DMS 273 (cell line): ENCODE data around the gene RHOT1.
"Not testable (repeated sequence)": the region's sequence is repeated elsewhere in the genome, so short reads cannot be mapped to it uniquely, and the experiment has no call there.

Experiments used
- DNase-seq: peaks from one replicate; lab custom pipeline; 2025; ENCODE audit not compliant: unreplicated experiment; lab: John Stamatoyannopoulos, UW

RHOT1 gene

DNA sequence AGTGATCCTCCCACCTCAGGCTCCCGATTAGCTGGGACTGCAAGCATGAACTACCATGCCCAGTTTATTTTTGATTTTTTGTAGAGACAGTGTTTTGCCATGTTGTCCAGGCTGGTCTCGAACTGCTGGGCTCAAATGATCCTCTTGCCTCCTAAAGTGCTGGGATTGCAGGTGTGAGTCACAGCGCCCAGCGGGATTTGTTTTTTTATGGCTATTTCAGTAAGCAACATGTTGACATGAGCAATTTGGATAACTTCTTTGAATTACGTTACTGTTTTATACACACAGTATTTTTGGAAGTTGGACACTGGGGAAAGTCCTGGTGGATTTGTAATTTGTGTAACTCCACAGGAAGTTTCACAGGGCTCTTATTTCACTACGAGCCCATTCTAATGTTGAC, 18.5 kb upstream of the RHOT1 start:
- no peak for DNase-seq

- DNase-seq = peak; percentile 20
These were observed 17.1 kb upstream of the RHOT1 start for GRCh38 chr17:32124985-32125847.

- no peak for DNase-seq
These were observed 16.5 kb upstream of the RHOT1 start for GRCh38 chr17:32125848-32126153.

DNA sequence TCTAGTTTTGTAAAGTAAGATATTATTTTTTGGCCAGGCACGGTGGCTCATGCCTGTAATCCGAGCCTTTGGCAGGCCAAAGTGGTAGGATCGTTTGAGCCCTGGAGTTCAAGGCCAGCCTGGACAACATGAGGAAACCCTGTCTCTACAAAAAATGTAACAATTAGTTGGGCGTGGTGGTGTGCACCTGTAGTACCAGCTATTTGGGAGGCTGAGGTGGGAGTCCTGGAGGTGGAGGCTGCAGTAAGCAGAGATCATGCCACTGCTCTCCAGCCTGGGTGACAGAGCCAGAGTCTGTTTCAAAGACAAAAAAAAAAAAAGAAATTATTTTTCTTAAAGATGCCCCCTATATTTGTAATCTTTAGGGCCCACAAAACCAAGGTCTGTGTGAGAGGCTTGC, 16.0 kb upstream of the RHOT1 start:
- DNase-seq = no peak

DNA sequence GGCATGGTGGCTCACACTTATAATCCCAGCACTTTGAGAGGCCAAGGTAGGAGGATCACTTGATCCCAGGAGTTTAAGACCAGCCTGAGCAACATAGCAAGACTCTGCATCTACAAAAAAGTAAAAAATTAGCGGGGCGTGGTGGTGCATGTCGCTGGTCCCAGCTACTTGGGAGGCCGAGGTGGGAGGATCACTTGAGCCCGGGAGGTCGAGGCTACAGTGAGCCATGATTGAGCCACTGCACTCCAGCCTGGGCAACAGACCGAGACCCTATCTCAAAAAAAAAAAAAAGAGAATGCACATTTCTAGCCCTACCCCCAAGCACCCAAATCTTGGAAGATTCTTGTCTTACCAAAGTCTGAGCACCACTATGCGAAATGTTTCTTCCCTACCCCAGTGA, 15.6 kb upstream of the RHOT1 start:
- DNase-seq = no peak

GRCh38 chr17:32127158-32127897, 15.0 kb upstream of the RHOT1 start:
- peak; percentile 96 for DNase-seq

GRCh38 chr17:32128470-32128869, 13.8 kb upstream of the RHOT1 start:
- peak; percentile 34 for DNase-seq

DNA sequence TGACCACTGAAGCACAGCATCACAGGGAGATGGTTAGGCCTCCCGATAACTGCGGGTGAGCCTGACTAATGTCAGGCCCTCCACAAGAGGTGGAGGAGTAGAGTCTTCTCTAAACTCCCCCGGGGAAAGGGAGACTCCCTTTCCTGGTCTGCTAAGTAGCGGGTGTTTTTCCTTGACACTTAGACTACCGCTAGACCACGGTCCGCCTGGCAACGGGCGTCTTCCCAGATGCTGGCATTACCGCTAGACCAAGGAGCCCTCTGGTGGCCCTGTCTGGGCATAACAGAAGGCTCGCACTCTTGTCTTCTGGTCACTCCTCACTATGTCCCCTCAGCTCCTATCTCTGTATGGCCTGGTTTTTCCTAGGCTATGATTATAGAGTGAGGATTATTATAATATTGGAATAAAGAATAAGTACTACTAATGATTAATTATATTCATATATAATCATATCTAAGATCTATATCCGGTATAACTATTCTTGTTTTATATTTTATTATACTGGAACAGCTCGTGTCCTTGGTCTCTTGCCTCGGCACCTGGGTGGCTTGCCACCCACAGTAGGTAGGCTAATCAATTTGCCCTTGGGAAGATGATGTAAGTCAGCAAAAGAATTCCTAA, 6.7 kb upstream of the RHOT1 start:
- DNase-seq = peak; percentile 69

DNA sequence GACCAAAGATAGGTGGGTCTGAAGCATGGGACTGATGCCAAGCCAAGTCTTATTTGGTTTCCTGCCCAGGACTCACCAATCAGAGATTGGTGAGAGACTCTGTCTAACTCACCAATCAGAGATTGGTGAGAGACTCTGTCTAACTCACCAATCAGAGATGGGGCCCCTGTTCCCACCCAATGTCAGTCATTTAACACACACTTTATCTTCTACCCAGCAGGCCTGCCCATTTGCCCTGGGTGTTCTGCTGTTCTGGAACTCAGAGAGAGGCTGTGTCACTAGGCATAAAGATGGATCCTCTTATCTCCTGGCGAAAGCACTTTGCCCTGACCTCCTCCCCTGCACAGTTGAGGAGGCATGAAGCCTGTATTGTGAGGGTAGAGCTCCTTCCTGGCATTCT, 5.4 kb upstream of the RHOT1 start:
- DNase-seq = peak; percentile 30

- not testable (repeated sequence) for DNase-seq
These were observed 2.8 kb upstream of the RHOT1 start for GRCh38 chr17:32139504-32139903.

DNA sequence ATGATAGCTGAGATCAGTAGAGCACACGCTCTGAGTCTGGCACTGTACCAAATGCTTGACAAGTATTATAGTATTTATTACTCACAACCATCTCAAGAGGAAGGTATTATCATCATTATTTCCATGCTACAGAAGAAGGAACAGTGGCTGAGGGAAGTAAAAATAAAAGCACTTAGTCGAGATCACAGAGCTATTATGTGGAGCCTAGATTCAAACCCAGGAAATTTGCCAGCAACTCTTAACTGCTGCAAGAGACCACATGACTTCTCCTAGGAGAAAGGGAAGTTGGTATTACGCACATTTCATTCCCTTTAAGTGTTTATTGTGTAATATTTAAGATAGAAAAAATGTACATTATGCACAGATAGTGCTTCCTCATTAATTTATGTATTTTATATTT, 1.0 kb upstream of the RHOT1 start:
- peak; percentile 84 for DNase-seq

- DNase-seq = no peak
These were observed 644 bp upstream of the RHOT1 start for GRCh38 chr17:32141679-32142037.

DNA sequence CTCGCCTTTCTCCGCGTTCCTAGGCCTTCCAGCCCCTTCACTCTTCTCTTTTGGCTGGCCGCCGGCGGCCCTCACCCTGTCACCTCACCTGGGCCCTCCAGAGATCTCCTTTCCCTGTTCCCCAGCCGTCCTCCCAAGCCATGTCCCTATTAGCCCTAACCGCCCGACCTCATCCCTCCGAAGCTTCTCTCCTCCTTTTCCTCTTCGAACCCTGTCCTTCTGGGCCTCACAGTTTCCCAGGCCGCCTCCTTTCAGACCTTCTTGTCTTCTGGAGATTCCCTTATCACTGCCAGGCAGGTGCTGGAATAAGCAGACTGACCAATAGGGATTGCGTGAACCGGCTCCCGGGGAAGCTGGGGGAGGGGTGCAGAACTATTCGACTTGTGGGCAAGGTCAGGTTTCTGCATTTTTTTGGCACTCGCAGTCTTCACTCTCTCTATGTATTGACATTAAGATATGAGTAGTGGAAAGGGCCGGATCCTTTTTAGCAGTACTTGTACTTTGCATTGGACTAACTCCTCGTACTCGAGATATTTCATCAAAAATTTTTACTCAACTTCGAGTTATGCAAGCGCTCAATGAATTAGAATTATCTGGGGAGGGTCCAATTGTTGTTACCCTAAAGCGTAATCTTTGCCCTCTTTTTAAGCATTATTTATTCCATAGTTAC, 690 bp downstream of the RHOT1 start:
- DNase-seq = peak; percentile 66

GRCh38 chr17:32143527-32143870, 1.2 kb downstream of the RHOT1 start:
- no peak for DNase-seq

- not testable (repeated sequence) for DNase-seq
These were observed 2.1 kb downstream of the RHOT1 start for GRCh38 chr17:32144442-32144841.

GRCh38 chr17:32148351-32148750, 6.0 kb downstream of the RHOT1 start:
- DNase-seq = no peak

DNA sequence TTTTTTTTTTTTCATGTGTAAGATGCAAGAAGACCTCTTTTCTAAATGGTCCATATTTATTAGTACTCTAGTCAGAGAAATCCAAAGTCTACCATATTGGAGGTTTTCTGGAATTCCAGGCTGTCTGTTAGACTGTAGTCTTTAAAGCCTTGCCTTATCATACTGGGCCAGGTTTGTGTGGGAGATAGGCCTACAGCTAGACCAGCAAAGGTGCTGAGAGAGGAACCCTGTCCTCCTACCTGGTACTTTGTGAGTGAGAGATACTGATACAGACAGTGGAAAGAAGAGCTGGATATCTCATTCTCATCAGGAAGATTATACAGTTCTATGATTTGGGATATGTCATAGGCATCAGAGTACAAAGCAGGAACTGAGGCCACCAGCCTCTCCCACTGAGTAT, 8.1 kb downstream of the RHOT1 start:
- DNase-seq = no peak

- DNase-seq = no peak
These were observed 9.8 kb downstream of the RHOT1 start for GRCh38 chr17:32152130-32152529.

DNA sequence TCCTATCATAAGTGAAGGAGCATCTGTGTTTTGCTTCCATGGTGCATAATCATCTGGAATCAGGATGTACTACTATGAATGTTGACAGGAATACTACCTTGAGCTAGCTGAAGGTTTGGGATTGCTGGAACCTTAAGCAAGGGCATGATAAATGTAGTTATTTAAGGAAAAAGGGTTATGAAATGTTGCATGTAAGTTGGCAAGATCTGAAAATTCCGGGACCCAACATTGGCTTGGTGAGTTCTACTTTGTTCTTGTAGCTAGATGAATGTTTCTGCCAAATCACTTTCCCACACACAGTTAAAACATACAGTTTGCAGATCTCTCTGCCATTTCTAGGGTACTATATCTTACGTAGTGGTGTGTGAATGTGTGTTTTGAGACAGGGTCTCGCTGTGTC, 13.6 kb downstream of the RHOT1 start:
- no peak for DNase-seq

DNA sequence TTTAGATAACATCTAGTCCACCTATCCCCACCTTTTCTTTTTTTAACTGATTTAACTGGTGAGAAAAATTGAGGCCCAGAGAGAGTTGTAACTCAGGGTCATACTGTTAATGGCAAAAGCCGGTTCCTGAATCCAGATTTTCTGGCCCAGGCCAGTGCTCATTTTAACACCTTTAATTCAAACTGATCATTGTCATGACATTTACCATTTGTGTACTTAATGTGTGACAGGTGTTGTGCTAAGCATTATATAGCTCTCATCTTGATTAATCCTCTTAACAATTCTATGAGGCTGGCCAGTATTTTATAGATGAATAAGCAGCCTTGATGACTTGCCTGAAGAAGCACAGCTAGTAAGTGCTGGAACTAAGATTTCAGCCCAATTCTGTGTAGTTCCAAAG, 14.4 kb downstream of the RHOT1 start:
- no peak for DNase-seq

DNA sequence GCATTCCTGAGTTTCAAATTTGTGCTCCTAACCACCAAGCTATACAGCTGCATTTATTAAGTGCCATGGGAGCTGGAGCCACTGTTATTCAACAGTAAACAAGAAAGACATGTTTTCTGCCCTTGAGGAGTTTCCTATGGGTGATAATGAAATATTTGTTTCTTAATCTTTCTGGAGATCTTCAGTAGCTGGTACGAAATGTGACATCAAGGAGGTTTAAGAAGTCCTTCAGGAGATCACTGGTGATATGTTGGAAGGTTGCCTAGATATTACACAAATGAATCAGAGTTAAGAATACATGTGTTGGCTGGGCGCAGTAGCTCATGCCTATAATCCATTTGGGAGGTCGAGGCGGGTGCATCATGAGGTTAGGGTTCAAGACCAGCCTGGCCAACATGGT, 14.9 kb downstream of the RHOT1 start:
- no peak for DNase-seq
